ENCODE results near the gene MALT1.

MALT1 gene

GRCh38 chr18:58635891-58636290 lies 35.4 kb upstream of the MALT1 start:
- H3K4me3 ChIP-seq (ENCODE audit: low read depth, low read length), result no peak overlapping the region

GRCh38 chr18:58637197-58637596 lies 34.1 kb upstream of the MALT1 start:
- no peak for TF ChIP-seq CTCF (IDR thresholded peaks at IDR 0.05; ENCODE audit: borderline replicate concordance, insufficient read depth, low read depth, low read length)
- H3K4me3 ChIP-seq (ENCODE audit: low read depth, low read length), result no peak overlapping the region

More at GRCh38 chr18:58635891-58636290, 35.4 kb upstream of the MALT1 start:
- no peak for TF ChIP-seq CTCF (IDR thresholded peaks at IDR 0.05; ENCODE audit: borderline replicate concordance, insufficient read depth, low read depth, low read length)

- H3K4me3 ChIP-seq (ENCODE audit: low read depth, low read length), result no peak overlapping the region
- no peak for TF ChIP-seq CTCF (IDR thresholded peaks at IDR 0.05; ENCODE audit: borderline replicate concordance, insufficient read depth, low read depth, low read length)
Observed at GRCh38 chr18:58637946-58638345, 33.3 kb upstream of the MALT1 start.

- H3K4me3 ChIP-seq (ENCODE audit: low read depth, low read length), result no peak overlapping the region
- no peak for TF ChIP-seq CTCF (IDR thresholded peaks at IDR 0.05; ENCODE audit: borderline replicate concordance, insufficient read depth, low read depth, low read length)
Observed at GRCh38 chr18:58638441-58638840, 32.8 kb upstream of the MALT1 start.

- H3K4me3 ChIP-seq (ENCODE audit: low read depth, low read length), result no peak overlapping the region
- TF ChIP-seq CTCF (IDR thresholded peaks at IDR 0.05; ENCODE audit: borderline replicate concordance, insufficient read depth, low read depth, low read length), result no peak
Observed at GRCh38 chr18:58639237-58639636, 32.0 kb upstream of the MALT1 start.

GRCh38 chr18:58639751-58640427 lies 31.4 kb upstream of the MALT1 start:
- no peak overlapping the region for H3K4me3 ChIP-seq (ENCODE audit: low read depth, low read length)
- TF ChIP-seq CTCF (IDR thresholded peaks at IDR 0.05; ENCODE audit: borderline replicate concordance, insufficient read depth, low read depth, low read length), result no peak

GRCh38 chr18:58640428-58640805 lies 30.8 kb upstream of the MALT1 start:
- H3K4me3 ChIP-seq (ENCODE audit: low read depth, low read length), result no peak overlapping the region
- TF ChIP-seq CTCF (IDR thresholded peaks at IDR 0.05; ENCODE audit: borderline replicate concordance, insufficient read depth, low read depth, low read length), result no peak
